HG03342 (cell line): ENCODE measurements around the gene XRCC3.

Experiments used
- ATAC-seq: cut with Tn5 transposase; IDR thresholded peaks from one replicate; pipeline ENCODE4 v1.9.1; 2021; ENCODE audit warnings: mild to moderate bottlenecking, moderate library complexity; ENCODE audit not compliant: unreplicated experiment

The XRCC3 gene

DNA sequence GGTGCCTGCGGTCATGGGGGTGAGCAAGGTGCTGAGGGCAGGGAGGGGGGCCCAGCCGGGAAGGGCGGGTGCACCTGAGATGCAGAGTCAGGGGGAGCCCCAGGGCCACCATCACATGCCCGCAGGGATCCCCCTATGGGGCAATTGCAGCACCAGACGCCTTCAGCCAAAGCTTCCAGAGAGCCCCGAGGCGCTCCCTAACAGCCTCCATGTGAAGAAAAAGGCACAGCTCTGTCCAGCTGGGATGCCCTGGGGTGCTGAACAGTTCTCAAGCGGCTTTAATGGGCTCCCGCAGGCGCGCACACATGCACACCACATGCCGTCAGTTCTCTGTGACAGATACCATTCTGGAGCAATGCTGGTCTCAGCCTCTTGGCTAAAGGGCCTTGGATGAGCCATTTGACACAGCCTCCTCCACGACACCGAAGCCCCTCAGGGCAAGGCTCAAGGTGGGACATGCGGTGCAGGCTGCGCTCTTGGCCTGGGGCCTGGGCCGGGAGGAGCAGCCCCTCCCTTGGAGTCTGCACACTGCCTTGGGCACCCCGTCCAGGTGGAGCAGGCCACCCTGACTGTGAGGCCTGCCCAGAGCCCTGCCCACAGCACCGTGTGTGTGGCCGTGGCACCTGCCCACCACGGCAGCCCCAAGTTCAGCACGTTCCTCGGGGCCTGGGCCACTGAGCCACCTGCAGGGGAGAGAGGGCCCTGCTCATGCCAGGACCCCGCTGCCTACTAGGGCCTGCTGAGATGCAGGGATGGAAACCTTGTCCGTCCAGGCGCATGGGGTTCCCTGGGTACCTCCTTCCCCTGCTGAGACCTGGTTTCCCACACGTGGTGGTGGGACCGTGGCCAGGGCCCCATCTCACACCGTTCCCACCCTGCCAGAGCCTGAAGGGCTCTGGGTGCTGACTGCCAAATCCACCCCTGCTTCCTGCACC lies 7.7 kb downstream of the XRCC3 start:
- no peak for ATAC-seq

DNA sequence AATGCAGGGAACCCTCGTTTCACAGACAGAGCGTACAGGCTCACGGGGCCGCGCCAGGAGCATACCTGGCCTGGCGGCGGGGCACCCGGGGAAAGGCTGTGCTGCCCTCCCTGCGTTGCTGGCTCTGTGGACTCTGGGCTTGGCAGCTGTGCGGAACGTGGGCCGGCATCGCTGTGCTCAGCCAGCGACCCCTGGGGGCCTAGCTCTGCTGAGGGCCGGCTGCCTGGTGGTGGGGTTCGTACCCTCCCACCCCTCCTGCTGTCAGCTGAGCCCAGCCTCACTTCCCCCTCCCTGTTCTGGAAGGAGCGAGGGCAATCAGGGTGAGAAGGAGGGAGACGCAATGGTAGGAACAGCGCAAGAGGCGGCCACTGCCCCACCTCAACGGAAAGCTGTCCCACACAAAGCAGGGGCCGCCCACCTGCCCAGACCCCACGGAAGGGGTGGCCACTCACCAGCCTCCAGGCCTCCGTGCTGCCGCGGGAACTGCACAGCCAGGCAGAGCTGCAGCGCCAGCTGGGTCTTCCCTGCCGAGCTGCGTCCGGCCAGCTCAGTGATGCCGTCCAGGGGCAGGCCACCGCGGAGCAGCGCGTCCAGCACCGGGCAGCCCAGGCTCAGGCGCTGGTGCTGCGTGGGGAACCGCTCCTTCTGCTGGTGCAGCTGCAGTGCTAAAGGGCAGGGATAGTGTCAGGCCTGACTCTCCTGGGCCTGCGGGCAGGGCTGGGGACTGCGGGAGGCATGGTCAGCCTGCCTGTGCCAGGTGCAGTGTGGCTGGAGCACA lies 8.5 kb downstream of the XRCC3 start:
- ATAC-seq, result no peak

DNA sequence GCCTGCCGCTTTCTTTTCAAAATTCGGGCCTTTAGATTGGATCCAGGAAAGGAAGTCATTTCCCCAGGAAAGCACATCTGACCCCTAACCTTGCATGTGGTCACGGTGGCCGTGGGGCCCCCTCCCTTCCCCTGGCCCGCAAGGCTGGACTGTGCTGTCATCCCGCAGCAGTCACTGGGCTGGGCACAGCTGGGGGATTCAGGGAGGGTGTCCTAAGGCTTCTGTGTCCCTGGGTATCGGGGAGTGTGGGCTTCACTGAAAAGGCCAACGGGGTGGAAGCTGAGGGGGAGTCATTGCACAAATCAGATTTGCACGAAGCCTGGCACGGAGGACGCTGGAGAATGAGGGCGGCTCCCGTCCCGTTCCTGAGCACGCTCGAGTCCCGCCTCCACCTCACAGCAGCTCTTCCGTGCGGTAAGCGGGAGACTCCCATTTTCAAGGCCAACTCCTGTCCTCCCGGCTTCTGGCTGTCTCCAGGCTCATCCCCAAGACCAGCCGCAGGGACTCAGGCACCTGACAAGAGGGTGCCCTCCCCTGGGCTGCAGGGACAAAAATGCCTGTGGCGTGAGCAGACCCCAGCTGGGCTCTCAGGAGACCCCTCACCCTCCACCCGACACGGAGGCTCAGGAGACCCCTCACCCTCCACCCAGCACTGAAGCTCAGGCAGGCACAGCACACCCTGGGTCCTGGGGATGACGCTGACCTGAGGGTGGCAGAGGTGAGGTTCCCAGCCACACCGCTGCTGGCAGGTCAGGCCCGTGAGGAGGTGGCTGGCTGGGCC lies 9.6 kb downstream of the XRCC3 start:
- no peak for ATAC-seq

DNA sequence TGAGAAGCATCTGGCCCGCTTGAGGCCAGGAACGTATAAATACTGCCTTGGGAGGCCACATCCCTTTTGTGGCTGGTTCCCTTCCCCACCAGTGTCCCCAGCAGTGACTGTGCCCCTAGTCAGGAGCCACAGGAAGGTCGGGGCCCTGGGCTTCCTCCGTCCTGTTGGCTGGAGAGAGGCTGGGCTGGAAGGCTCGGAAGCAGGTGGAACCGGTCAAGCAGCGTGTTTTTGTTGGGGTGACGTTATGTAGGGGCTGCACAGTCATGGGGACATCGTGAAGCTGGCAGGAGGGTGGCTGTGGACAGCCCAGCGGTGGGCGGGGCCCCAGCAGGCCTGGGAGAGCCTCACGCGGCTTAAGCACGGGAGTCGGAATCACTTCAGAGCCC lies 10.1 kb downstream of the XRCC3 start:
- ATAC-seq, result no peak

DNA sequence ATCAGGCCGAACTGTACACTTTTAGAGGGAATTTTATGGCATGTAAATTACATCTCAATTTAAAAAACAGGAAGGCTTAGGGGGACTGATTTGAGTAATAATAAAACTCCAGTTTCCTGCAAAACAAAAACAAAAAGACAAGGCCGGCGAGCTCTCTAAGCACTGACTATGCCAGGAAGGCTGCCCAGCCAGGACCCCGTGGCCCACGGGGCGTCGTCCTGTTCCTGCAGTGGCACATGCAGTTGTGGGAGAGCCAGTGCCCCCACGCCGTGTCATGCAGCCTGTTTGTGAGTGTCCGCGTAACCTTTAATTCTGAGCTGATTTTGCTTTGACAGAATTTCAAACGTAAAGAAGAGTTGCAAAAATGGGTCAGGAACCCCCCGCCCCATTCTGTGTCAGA lies 10.5 kb downstream of the XRCC3 start:
- ATAC-seq, result no peak

DNA sequence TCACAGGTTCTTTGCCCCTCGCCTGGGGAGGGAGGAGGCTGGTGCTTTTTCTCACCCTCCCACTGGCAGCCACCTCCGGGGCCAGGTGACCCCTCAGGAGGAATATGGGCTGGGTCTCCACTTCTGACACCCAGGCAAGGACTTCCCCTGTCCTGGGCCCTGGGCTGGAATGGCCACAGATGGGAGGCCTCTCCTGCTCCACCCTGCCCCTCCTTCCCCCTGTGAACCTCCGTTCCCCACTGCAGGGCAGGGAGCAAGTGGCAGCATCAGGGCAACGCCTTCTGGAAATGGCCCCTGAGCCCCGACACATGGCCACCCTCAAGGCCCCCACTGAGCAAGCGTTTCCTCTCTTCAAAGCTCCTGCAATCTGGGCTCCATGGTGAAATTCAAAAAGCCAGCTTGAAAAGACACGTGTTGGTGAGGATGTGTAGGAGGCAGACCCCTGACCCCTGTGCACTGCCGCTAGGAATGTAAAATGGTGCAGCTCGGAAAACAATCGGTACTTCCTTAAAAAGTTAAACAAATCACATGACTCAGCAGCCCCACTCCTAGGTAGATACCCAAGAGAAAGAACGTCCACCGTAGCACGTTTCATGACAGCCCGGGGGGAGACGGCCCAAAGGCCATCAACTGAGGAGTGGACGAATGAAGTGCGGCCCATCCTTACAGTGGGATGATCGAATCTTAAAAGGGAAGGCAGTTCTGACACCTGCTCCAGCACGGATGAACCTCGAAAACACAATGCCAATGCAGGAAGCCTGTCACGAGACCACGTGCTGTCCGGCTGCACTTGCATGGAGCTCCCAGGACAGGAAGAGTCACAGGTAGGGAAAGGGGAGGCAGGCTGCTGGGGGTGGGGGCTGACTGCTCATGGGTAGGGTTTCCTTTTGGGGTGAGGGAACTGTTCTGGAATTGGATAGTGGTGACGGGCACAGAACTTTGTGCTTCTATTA lies 11.5 kb downstream of the XRCC3 start:
- no peak for ATAC-seq

DNA sequence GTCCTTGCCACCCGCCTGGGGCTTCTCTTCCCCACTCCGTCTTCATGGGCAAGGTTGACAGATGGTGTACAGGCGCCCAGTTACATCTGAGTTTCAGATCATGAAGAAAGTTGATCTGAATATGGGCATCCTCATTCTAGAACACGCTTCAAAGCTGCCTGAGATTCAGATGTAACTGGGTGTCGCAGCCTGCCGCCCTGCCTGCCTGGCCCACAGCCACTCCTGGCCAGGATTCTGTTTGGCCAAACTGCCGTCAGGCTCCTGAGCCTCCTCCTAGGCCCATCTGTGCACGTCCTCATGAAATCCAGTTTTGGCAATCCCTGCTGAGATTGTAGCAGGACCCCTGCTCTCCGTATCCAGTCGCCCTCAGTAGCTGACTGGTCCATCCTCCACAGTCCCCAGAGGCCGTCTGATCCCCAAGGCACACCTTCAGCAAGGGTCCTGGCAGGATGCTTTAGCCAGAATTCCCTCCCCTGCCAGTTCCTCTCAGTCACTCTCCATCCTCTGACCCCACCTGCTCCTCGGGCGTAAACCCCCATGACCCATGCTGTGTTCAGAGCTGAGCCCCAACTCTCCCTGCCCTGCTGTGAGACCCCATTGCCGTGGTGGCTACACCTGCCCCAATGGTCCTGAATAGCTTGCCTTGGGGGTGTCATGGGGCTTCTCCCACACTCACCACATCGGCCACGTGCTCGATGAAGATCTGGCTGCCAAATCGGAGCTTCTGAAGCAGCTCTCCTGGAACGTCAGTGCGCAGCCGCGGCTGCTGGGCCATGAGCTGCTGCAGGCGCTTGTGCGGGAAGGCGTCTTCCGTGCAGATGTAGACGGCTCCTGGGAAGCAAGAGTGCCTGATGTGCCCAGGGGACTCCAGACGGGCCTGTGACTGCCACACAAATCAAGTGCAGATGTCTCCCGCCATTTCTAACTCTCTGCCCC lies 12.5 kb downstream of the XRCC3 start:
- ATAC-seq, result no peak

DNA sequence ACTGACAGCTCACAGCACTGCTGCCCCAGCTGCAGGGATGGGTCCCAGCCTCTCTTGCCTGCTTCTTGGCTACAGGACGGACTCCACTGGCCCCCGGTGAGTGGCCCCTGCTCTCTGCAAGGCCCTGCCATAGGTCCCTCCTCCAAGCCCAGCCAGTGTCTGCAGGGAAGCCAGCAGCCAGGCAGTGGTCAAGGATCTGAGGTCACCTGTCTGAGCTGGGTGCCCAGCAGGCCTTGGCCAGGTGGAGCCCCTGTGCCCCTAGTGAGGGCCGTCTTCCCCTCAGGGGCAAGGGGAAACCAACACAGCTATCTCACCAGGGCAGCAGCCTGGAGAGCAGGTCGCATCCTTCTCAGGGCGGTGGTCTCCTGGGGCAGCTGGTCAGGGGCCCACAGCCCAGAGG lies 13.2 kb downstream of the XRCC3 start:
- ATAC-seq, result no peak

DNA sequence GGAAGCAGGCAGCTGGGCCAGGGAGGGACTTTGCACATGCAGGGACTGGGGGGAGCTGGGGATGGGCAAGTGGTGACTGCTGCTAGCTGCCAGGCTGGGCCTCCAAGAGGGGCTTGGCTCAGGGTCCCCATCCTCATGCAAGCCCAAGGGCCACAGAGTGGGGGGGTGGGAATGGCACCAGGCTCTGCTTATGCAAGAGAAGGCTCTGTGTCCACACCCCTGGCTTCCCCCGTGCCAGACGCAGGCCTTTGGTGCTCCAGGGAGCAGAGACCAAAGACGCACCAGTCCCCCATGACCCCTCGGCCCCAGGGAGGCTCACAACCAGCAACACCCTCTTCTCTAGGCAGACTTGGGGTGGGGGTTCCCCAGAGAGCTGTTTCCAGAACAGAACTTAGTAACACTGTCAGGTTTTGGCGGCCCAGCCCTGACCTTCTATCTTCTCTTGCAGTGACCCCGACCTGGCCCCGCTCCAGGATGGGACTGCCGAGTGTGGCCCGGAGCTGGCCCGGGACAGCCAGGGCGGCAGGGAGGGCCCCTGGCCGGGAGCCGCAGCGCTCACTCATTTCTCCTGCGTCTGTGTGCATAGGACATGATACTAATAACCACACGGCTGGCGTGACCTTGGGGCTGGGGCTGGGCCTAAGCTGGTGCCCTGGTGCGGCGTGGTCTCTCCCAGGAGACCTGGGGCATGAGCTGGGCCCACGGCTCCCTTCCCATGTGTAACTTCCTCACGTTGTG lies 14.3 kb downstream of the XRCC3 start:
- no peak for ATAC-seq

DNA sequence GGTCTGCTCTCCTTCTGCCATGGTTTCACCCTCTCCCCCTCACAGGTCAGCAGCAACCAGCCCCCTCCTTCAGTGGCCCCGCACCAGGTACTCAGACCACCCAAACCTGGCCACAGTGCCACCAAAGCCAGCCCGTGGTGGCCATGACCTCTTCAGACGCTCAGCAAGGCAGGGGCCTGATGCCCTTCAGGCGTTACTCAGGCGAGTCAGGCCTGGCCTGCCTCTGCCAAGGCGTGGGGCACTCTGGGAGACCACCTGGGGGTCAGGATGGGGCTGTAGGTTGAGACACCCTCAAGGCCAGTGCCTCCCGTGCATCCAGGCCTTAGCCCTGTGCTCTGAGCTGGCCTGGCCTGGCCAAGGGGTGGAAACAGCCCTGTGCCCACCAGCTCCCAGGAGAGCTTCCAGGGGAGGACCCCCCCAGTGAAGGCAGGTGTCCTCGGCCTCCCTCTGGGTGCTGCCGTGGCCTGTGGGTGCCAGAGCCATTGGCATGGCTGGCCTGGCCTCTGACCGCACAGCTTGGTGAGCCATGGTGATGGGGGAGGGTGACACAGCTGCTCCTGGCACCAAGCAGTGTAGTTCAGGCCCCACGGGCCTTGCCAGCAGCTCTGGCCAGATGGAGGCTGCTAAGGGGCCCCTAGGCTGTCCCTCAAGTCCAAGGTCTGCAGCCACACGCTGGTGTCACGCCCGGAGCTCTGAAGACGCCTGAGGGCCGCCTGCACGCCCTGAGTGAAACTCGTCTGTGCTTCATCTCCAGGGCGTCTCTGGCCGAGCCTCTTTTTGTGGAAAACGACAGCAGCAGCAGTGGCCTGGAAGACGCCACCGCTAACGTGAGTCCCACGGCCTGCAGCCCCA lies 15.1 kb downstream of the XRCC3 start:
- ATAC-seq, result no peak

DNA sequence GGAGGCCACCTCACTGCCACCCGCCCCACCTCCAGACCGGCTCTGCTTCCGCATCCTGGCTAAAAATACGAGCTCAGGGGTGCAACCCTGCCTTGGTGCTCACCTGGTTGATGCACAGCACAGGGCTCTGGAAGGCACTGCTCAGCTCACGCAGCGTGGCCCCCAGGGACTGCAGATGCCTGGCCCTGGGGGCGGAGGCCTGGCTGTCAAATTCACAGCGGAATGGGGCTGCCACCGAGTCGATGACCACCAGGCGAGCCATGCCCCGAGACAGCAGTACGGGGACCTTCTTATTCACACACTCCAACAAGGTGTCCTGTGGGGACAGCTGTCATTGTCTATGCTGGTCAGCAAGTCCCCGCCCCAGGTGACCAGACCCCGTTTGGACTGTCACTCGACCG lies 16.0 kb downstream of the XRCC3 start:
- ATAC-seq, result no peak

DNA sequence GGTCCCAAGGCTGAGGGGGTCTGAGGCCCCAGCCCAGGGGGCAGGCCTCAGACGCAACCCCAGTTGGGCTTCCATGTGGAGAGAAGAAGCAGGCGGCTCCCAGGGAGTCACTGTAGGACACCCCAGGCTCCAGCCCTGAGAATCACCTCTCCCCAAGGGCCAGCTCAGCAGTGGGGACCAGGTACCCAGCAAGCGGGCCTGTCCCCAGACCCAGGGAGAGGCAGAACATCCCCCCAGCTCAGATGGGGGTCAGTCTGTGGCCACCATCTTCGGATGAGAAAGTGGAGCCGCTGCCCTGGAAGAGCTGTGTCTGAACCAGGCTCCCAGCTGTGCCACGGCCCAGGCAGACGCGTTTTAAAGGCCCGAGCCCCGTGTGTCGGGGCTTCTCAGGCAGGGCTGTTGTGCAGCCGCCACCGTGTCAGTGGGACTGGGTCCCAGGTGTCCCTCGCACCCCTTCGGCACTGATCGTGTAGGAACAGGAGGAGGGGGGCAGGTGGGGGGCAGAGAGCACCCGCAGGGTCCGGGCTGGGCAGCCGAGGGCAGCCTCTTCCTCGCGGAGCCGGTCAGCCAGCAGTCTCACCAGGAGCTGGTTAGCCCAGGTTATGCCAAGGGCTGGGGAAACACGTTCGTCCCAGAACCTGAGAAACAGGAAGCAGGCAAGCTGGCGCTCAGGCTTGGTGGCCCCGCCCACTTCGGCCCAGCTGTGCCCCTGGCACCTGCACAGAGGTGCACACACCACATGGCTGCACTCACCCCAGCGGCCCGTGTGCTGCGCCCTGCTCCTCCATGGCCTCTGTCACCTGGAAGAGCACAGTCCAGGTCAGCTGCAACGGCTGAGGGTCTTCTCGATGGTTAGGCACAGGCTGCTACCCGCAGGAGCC lies 16.6 kb downstream of the XRCC3 start:
- no peak for ATAC-seq

DNA sequence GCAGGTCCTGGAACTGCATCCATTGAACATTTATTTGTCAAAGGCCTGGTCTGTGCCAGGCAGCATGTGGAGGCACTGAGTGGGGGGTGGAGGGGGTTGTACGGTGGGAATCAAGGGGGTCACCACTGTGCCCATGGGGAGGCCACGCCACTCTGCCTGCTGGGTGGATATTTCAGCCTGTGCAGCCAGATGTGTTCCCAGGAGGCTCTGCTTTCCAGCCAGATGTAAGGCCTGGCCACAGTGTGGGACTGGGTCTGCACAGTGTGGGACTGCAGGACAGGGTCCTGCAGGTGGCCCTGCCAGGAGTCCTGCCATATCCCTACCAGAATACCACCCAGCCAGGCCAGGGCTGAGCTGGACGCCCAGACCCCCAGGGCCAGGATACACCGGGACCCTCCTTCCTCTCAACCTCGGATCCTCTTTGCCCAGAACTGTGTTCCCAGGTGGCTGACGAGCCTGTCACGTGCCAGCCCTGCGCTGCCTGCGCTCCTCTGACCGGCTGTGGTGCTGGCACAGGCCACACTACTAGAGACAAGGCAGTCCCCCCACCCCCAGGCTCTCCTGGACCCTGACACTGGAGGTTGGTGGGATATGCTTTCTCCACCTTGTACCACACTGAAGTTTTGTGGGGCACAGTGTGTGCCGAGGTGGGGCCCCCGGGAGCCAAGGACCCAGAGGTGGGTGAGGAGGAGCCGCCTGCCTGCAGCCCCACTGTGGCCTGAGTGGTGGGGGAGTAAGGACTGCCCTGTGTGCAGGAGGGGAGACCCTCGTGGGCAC lies 17.5 kb downstream of the XRCC3 start:
- no peak for ATAC-seq

DNA sequence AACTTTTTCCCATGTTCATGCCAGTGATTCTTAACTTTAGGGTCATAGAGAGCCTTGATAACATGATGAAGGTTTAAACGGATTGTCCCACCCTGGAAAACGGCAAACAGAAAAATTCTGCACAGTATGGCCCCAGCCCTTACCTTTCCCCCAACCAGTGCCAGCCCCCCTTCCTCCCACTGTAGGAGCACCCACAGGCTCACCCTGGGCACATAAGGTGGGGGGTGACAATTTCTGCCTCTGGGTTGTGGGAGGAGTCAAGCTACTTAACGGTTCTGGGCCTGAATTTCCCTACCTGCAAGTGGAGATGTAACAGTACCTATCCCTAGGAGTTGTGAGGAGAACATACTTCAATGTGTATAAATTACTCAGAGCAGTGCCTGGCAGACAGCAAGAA lies 18.0 kb downstream of the XRCC3 start:
- ATAC-seq, result no peak

DNA sequence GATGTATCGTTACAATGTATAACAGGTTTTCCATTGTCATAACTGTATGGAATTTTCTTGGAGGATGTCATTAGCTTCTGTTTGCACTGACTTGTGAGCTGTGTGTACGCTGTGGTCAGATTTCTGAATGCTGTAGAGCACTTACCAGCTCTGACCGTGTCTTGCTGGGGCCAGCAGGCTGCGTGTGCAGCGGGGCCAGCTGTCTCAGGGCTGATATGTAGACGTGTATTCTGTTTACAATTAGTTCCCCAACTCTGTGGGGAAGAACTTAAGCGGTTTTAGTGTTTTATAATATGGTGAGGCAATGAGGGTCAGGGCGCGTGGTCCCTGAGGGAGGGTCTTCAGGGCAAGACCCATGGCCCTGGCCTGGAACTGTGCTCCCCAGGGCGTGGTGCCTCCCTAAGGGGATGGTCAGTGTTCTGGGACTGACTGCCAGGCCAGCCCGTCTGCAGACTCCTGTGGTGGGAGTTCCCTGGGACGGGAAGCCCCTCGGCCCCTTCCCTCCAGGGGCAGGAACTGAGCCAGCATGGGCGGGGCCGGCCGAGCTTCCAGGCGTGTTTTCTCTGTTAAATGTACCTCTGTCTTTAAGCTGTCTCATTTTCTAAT lies 18.7 kb downstream of the XRCC3 start:
- no peak for ATAC-seq

DNA sequence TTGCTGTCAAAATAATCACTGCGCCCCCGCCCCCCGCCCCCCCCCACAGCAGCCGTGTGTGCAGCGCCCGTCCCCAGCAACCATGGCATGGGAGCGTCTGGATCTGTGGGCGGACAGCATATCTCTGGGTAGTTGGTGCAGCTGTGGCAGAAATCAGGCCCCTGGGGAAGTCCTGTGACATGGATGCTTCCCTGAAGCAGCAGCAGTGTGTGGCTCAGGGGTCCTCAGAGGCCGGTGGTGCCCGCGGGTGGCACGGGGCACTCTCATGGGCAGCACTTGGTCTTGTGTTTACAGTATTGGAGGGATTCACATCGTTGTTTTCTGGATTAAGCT lies 19.2 kb downstream of the XRCC3 start:
- ATAC-seq, result no peak
